Mucosa of stomach (tissue), 1 donor: ENCODE results near the gene POU2AF2.

Source experiments
- H3K27me3 ChIP-seq: one replicate; pipeline ENCODE4 v1.7.0; 2013; ENCODE audit warnings: mild to moderate bottlenecking, low read length; ENCODE audit not compliant: control insufficient read depth, insufficient read depth
- H3K36me3 ChIP-seq: one replicate; pipeline ENCODE4 v1.7.0; 2013; ENCODE audit warnings: low read length; ENCODE audit not compliant: control insufficient read depth, insufficient read depth
- H3K4me1 ChIP-seq: one replicate; pipeline ENCODE4 v1.7.0; 2013; ENCODE audit warnings: mild to moderate bottlenecking, low read length; ENCODE audit not compliant: control insufficient read depth, insufficient read depth
- H3K4me3 ChIP-seq: one replicate; pipeline ENCODE4 v1.7.0; 2013; ENCODE audit warnings: low read length
- H3K9ac ChIP-seq: one replicate; pipeline ENCODE4 v1.7.0; 2013; ENCODE audit warnings: mild to moderate bottlenecking, low read length, moderate library complexity
- H3K9me3 ChIP-seq: one replicate; pipeline ENCODE4 v1.7.0; 2013; ENCODE audit warnings: mild to moderate bottlenecking, low read length, moderate library complexity; ENCODE audit not compliant: control insufficient read depth
- donor health status: Pancreatic carcinoma.

The POU2AF2 gene

DNA sequence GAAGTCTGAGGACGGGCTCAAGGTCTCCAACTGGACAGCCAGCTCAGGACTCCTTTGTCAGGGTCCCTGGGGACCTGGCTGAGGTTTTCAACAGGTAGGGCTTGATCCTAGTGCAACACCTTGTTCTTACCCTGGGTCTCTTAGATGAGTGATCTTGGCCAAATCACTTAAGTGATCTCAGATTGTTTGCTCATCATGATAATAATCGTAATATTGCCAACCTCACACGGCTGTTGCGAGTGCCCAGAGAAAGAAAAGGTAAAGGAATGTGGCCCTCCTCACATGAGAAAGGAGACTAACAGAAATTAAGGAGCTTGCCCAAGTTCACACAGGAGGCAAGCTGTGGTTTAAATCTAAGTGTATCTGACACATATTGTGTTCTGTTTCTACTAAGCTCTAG, 81.3 kb downstream of the POU2AF2 start:
- Histone ChIP-seq H3K9ac (no peak overlapping the region), H3K27me3 (no peaks in the 10 kb centered on the region), H3K4me1 (peaks cover 38% of the 10 kb centered on the region), H3K36me3 (no peaks in the 10 kb centered on the region), H3K4me3 (no peak overlapping the region), H3K9me3 (no peaks in the 10 kb centered on the region)

DNA sequence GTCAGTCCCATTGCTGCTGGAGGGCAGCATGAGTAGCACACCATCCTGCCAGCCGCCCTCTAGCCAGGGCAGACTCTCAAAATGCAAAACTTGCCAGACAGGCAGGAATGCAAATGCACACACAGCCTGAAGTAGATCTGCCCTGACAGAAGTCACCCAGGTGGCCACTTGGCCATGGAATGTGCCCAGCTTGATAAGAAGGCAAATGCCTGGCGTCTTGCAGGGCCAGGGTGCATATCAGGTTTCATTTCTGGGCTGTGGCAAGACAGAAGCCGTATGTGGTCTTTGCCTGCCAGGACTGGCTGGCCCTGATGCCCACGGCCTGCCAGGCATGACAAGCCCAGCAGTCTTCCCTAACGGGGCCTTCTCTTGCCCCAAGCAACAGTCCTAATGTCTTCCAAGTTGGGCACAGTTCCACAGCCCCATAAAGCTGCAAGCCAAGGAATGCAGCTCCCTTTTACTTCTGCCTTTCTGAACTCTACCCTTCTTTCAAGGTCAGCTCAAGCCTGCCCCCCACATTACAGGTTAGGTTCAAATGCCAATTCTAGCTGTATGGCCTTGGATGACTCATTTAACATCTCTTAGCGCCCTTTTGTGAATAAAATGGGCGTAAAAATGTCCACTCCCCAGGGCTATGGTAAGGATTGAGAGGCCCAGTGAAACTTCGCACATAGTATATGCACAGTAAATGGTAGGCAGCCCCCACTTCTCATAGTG, 82.5 kb downstream of the POU2AF2 start:
- no peaks in the 10 kb centered on the region for H3K9me3 ChIP-seq
- no peaks in the 10 kb centered on the region for H3K36me3 ChIP-seq
- H3K4me1 ChIP-seq: peaks cover 49% of the 10 kb centered on the region
- no peaks in the 10 kb centered on the region for H3K27me3 ChIP-seq
- no peak overlapping the region for H3K4me3 ChIP-seq
- no peak overlapping the region for H3K9ac ChIP-seq

DNA sequence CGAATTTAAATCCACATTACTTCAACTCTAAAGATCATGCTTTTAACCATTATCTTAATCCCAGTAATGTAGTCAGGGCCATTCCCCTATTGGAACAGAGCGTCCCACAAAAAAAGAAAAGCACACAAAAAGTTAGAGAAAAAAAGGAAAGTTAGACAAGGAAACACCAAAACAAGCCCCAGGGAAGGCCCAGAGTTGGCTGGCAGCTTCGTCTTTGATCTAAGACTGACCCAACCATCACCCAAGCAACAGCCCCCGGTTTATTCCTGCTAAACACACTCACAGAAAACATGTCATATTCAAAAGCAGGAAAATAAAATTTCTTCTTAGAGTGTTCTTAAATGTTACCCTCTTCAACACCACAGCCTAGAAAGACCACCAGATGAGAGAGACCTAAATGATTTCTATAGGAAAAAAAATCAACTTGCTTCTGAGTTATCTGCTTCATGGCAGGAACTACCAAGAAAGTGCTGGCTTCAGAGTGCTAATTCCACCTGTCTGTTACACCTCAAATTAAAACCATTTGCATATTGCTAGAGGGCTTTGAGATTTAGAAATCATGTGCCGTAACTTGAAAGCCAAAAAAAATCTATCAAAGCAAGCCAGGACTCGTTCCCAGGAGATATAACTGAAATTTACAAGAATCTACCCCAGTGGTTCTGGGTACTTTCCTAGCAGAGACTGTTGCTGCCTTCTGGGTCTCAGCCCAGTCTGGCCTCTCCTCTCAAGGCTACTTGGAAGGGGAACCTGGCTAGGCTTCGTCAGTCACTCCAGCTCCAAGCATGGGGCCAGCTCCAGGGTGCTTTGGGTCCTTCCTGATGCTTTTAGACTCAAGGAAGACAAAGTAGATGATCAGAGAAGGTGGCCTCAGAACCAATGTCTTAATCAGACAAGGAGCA, 84.0 kb downstream of the POU2AF2 start:
- no peaks in the 10 kb centered on the region for H3K27me3 ChIP-seq
- H3K9ac ChIP-seq: no peak overlapping the region
- H3K4me3 ChIP-seq: no peak overlapping the region
- no peaks in the 10 kb centered on the region for H3K9me3 ChIP-seq
- H3K36me3 ChIP-seq: no peaks in the 10 kb centered on the region
- peaks cover 58% of the 10 kb centered on the region for H3K4me1 ChIP-seq

DNA sequence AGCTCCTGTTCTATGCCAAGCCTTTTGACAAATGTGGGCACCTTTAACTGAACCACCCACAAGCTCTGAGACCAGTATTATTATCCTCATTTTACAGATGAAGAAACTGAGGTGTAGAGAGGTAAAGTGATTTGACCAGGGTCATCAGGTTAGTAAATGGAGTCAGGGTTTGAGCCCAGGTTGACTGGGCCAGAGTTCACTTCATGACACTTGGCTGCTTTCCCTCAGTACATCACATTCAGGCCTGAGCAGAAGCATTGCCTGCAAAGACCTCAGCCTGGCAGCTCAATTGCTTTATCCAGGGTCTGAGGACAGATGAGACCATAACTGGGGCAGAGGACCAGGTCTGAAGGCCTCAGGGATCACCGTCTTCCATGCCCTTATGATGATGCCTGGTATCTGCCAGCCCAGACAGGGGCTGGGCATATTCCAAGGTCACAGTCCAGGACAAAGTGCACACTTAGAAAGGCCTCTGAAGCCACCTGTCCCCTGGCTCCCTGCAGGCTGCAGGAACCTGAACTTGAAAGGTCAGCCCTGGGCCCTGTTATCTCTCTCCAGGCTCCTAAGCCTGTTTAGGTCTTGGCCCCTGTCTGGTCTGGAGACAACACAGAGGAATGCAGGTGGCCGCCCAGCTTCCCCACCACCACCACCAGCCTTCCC, 84.8 kb downstream of the POU2AF2 start:
- Histone ChIP-seq H3K27me3 (no peaks in the 10 kb centered on the region), H3K9ac (no peak overlapping the region), H3K36me3 (no peaks in the 10 kb centered on the region), H3K4me1 (peaks cover 66% of the 10 kb centered on the region), H3K9me3 (no peaks in the 10 kb centered on the region), H3K4me3 (no peak overlapping the region)

DNA sequence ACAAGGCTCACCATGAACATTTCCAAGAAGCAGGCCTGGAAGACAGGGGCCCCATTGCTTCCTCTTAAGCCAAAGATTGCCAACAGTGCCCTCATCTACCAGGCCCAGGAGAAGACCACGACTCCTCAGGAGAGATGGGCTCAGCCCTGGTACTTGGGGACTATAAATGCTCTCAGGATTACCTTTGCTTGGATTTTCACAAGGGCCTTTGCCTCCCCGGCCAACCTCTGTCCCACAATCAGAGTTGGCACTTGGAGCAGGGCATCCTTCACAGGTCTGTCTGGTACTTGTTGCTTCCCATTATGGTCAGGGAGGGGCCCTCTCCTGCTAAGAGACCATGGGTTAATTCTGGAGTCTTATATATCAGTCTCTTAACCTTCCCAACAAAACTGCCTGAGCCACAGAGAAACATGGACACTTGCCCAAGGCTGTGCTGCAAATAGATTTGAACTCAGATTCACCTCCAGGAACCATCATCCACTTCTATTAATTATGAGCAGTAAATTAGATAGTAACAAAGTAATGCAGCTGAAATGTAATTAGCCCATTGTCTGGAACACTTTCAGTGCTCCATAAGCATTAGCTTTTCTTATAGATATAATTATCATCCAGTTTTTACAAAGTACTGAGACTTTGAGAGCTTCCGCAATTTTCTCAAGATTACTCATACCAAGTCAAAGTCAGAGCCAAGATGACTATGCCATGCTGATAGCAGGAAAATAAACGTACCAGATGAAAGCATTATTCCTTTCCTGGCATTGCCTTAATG, 86.4 kb downstream of the POU2AF2 start:
- H3K4me1 ChIP-seq: peaks cover 67% of the 10 kb centered on the region
- no peak overlapping the region for H3K9ac ChIP-seq
- no peaks in the 10 kb centered on the region for H3K27me3 ChIP-seq
- H3K4me3 ChIP-seq: no peak overlapping the region
- H3K36me3 ChIP-seq: no peaks in the 10 kb centered on the region
- no peaks in the 10 kb centered on the region for H3K9me3 ChIP-seq

DNA sequence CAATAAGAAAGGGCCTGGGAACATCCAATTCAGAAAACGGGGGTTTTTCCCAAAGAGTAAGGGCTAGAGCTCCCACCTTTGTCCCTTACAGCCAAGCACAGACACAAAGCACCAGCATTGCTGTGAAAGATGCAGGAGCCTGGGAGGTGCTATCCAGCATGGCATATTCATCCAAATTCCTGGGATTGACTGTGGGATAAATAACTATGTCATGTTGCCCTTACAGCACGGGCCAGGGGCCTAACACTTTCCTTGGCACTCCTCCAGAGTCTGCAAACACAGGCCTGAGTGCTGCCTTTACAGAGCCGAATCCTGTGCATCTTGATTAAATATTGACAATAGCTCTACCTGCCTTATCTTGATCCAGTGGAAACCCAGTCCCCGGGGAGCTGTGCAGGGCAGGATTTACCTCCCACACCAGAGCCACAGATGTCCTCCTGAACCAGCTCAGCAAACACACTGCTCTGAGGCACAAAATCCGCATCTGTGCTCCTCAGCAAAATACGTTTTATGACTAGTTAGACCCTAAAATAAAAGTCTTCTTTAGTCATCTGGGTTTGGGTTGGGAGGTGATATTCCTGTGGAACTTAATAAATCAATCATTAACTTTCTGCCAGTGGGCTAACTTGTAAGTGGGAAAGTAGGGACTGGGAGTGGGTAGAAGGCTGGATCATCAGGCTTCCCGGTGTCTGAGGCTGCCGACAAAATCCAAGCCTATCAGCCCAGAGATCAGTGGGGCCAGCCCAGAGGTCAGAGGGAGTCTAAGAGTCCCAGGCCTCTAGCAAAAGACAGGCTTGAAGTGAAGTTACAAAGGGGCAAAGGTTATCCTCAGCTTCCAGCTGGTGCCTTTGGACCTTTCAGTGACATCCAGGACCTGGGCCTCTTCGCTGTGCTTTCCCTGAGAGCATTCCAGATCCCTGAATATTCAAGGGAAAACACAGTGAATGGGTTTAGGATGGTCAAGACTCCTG, 89.3 kb downstream of the POU2AF2 start:
- Histone ChIP-seq H3K4me3 (no peak overlapping the region), H3K9ac (no peak overlapping the region), H3K27me3 (no peaks in the 10 kb centered on the region), H3K4me1 (peaks cover 51% of the 10 kb centered on the region), H3K9me3 (no peaks in the 10 kb centered on the region), H3K36me3 (no peaks in the 10 kb centered on the region)

DNA sequence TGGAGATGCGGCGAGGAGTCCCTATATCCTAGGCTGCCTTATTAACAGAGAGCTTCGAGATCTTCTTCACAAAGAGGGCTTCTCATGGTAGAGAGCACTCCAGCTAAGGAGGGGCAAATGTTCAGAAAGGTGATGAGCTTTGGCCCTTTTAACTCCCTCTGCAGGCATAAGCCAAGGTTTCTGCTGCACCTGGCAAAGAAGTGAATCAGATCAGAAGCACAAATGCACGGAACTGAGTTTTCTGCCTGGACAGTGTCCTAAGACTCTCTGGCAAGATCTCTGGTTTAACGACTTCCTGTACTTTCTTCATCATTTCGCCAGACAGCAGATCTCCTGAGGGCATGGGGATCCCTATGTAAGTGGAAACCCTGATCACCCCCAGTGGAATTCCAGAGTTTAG, 90.0 kb downstream of the POU2AF2 start:
- Histone ChIP-seq H3K9ac (no peak overlapping the region), H3K4me1 (peaks cover 44% of the 10 kb centered on the region), H3K4me3 (no peak overlapping the region), H3K9me3 (no peaks in the 10 kb centered on the region), H3K36me3 (no peaks in the 10 kb centered on the region), H3K27me3 (no peaks in the 10 kb centered on the region)
